Adrenal gland (tissue), 12 donors: ENCODE data around the gene EDN2. TPM values are rescaled to one million over a fixed set of nuclear protein-coding genes. Genes with fewer than 3 reads are reported as not detected.

Experiments
- DNase-seq, 7 donors: peaks; one replicate each; pipeline ENCODE4 v3.0.0-alpha.2; 2019 to 2020
- H3K27ac ChIP-seq, 5 donors: fragments of 200-600 bp; sonication (generic) in 4 of 5; 1 replicate in 3 of 5; 2 replicates in 2 of 5; pipeline versions ENCODE4 v1.5.1 to v1.8.0; 2016 to 2020; ENCODE audit warnings: mild to moderate bottlenecking in 1 of 5
- H3K27me3 ChIP-seq: fragments of 200-600 bp; 2 replicates; pipeline ENCODE4 v1.8.0; 2021
- H3K36me3 ChIP-seq, 2 donors: fragments of 200-600 bp; replicated peaks in 1 of 2; 1 replicate in 1 of 2; 2 replicates in 1 of 2; pipeline versions ENCODE4 v1.5.1 to v1.8.0; 2018 to 2022
- H3K4me1 ChIP-seq, 2 donors: fragments of 200-600 bp; replicated peaks in 1 of 2; 1 replicate in 1 of 2; 2 replicates in 1 of 2; pipeline versions ENCODE4 v1.5.1 to v1.8.0; 2018 to 2021
- H3K4me3 ChIP-seq, 4 donors: fragments of 200-600 bp; sonication (generic) in 3 of 4; one replicate each; pipeline ENCODE4 v1.5.1; 2016 to 2018
- H3K9me3 ChIP-seq, 3 donors: fragments of 200-600 bp; sonication (generic) in 1 of 3; replicated peaks in 1 of 3; 1 replicate in 2 of 3; 2 replicates in 1 of 3; pipeline versions ENCODE4 v1.5.1 to v1.8.0; 2016 to 2021
- CTCF ChIP-seq, 6 experiments: fragments of 450-650 bp in 4 of 6; fragments of 200-600 bp in 2 of 6; sonication (generic) in 1 of 6; IDR thresholded peaks; 1 replicate in 5 of 6; 2 replicates in 1 of 6; pipeline versions ENCODE4 v1.5.1 to v1.8.0; 2016 to 2021; ENCODE audit warnings: antibody characterized with exemption in 6 of 6, mild to moderate bottlenecking in 2 of 6, moderate library complexity in 1 of 6
- POLR2A ChIP-seq, 2 donors: fragments of 450-650 bp; IDR thresholded peaks; one replicate each; pipeline ENCODE4 v1.6.1; 2017; ENCODE audit warnings: antibody characterized with exemption in 2 of 2, mild to moderate bottlenecking in 2 of 2, moderate library complexity in 1 of 2
- WGBS, 4 donors: extraction: QIAGEN DNeasy Blood & Tissue Kit in 2 of 4; methylation state at CpG; one replicate each; pipeline versions ENCODE4 v1.1.5 to v1.1.7; 2013 to 2017; 5-methylcytosine and 5-hydroxymethylcytosine counted together
- intact Hi-C, 2 donors: fragments of 100-400 bp; cut with DNase I; formaldehyde crosslinking; loops; one replicate each; pipeline versions ENCODE4 v1.14.1 to v1.15.0; 2022 to 2023
- polyA plus RNA-seq, 3 donors: library from polyadenylated mRNA; stranded (reverse); fragments of 200-250 nt in 2 of 3; fragments of 350-450 nt in 1 of 3; fragmentation: Illumina TruSeq in 1 of 3; extraction: RNeasy Lipid Tissue Mini Kit (QIAGEN cat#74804) in 1 of 3; gene quantifications; one replicate each; pipeline ENCODE4 v1.2.3, GENCODE V29; 2013 to 2014
- total RNA-seq, 9 donors: library from RNA; depleted of rRNA in 4 of 9; stranded (reverse); fragments of >200 nt in 4 of 9; fragments of 120-200 nt in 1 of 9; fragmentation: NEBNext Ultra II Directional in 1 of 9; extraction: Animal tissue kit (Norgen Biotek cat#: 25700) in 1 of 9; gene quantifications; one replicate each; pipeline versions ENCODE4 v1.1.0 to v1.2.4, GENCODE V29; 2013 to 2023
- donor health status: healthy with polysubstance abuse.
- donor health status: Bipolar disorder and iron deficiency.
- donor health status: DM: yes; HTN: yes; CAD: no.
- donor health status: DM: no; HTN: no; CAD: no.
- donor health status: DM: no; HTN: no; CAD: no.
- donor health status: DM: yes; HTN: yes; CAD: no.

EDN2 gene
- total and polyA plus RNA-seq, 12 donors, result 0.07 to 0.39 TPM; not detected in 10

GRCh38 chr1:41508290-41508689 lies 23.8 kb upstream of the EDN2 start:
- intact Hi-C loops, result no loop called here

GRCh38 chr1:41507836-41508235 lies 23.4 kb upstream of the EDN2 start:
- DNase-seq, result no peak
- 91 to 95% (median 93%) methylated on average over 5 to 6 of the region's 6 CpGs for WGBS, 4 donors
- Histone ChIP-seq H3K36me3 (peaks cover 0 to 6% of the 10 kb centered on the region in 2 donors), H3K4me1 (no peaks in the 10 kb centered on the region), H3K27me3 (no peaks in the 10 kb centered on the region), H3K27ac (no peak overlapping the region), H3K9me3 (no peaks in the 10 kb centered on the region), H3K4me3 (no peak overlapping the region)
- no peak for TF ChIP-seq POLR2A (IDR thresholded peaks at IDR 0.05)
- no peak for TF ChIP-seq CTCF (IDR thresholded peaks at IDR 0.05)
- intact Hi-C loops, result no loop called here

More at GRCh38 chr1:41508290-41508689, 23.8 kb upstream of the EDN2 start:
- no peaks in the 10 kb centered on the region for H3K4me1 ChIP-seq
- H3K9me3 ChIP-seq, result no peaks in the 10 kb centered on the region
- TF ChIP-seq POLR2A (IDR thresholded peaks at IDR 0.05) (no peak), CTCF (IDR thresholded peaks at IDR 0.05) (no peak)
- no peak overlapping the region for H3K27ac ChIP-seq
- H3K4me3 ChIP-seq, result no peak overlapping the region
- 89 to 100% (median 90%) methylated on average over 1 to 2 of the region's 2 CpGs for WGBS, 4 donors
- H3K27me3 ChIP-seq, result no peaks in the 10 kb centered on the region
- no peak for DNase-seq
- H3K36me3 ChIP-seq, result peaks cover 0 to 6% of the 10 kb centered on the region in 2 donors

GRCh38 chr1:41507110-41507720 lies 22.7 kb upstream of the EDN2 start:
- TF ChIP-seq POLR2A (IDR thresholded peaks at IDR 0.05) (no peak), CTCF (IDR thresholded peaks at IDR 0.05) (no peak)
- H3K27me3 ChIP-seq, result no peaks in the 10 kb centered on the region
- intact Hi-C loops, result no loop called here
- H3K36me3 ChIP-seq, result peaks cover 0 to 6% of the 10 kb centered on the region in 2 donors
- H3K4me1 ChIP-seq, result no peaks in the 10 kb centered on the region
- H3K9me3 ChIP-seq, result no peaks in the 10 kb centered on the region
- H3K4me3 ChIP-seq, result no peak overlapping the region
- WGBS, 4 donors, result 84 to 91% (median 85%) methylated on average over 13 of the region's 13 CpGs
- no peak overlapping the region for H3K27ac ChIP-seq
- DNase-seq, result no peak

- H3K4me1 ChIP-seq, result peaks cover 4 to 9% of the 10 kb centered on the region in 2 donors
- no peak for TF ChIP-seq CTCF (IDR thresholded peaks at IDR 0.05)
- TF ChIP-seq POLR2A (IDR thresholded peaks at IDR 0.05), result no peak
- H3K27ac ChIP-seq, result peak overlapping the region in 1 of 5 donors; percentile 17
- no peaks in the 10 kb centered on the region for H3K36me3 ChIP-seq
- intact Hi-C loops, result no loop called here
- no peak overlapping the region for H3K4me3 ChIP-seq
- WGBS, 4 donors, result 75 to 87% (median 84%) methylated on average over 15 of the region's 15 CpGs
- H3K9me3 ChIP-seq, result no peaks in the 10 kb centered on the region
- DNase-seq, result peak in 5 of 7 donors; percentile 58 to 67 (median 63)
- no peaks in the 10 kb centered on the region for H3K27me3 ChIP-seq
Observed at GRCh38 chr1:41504114-41505035, 19.9 kb upstream of the EDN2 start.
